BE2C (cell line): ENCODE results near the gene ANKRD35.
A peak's percentile ranks its signal among the peaks of the same experiment; 100 is the strongest.

Source experiments
- DNase-seq: peaks from one replicate; pipeline ENCODE4 v3.0.0-alpha.2; 2020
- H3K27me3 ChIP-seq: fragments of 250-450 bp; sonication (Bioruptor Pico); 2 replicates; pipeline ENCODE4 v1.5.1; 2020; ENCODE audit warnings: mild to moderate bottlenecking
- H3K36me3 ChIP-seq: fragments of 250-450 bp; sonication (Bioruptor Pico); 2 replicates; pipeline ENCODE4 v1.5.1; 2020; ENCODE audit warnings: mild to moderate bottlenecking
- H3K4me1 ChIP-seq: fragments of 250-450 bp; sonication (Bioruptor Pico); 2 replicates; pipeline ENCODE4 v1.5.1; 2020
- H3K4me3 ChIP-seq: 2 replicates; pipeline ENCODE4 v1.5.1; 2011; ENCODE audit warnings: low read depth, low read length
- H3K9me3 ChIP-seq: fragments of 250-450 bp; sonication (Bioruptor Pico); 2 replicates; pipeline ENCODE4 v1.5.1; 2020
- TF ChIP-seq, protein P1 (sequence below): IDR thresholded peaks from 2 replicates; pipeline ENCODE4 v1.5.1; 2012; ENCODE audit warnings: mild to moderate bottlenecking, low read depth, low read length

Gene ANKRD35

DNA sequence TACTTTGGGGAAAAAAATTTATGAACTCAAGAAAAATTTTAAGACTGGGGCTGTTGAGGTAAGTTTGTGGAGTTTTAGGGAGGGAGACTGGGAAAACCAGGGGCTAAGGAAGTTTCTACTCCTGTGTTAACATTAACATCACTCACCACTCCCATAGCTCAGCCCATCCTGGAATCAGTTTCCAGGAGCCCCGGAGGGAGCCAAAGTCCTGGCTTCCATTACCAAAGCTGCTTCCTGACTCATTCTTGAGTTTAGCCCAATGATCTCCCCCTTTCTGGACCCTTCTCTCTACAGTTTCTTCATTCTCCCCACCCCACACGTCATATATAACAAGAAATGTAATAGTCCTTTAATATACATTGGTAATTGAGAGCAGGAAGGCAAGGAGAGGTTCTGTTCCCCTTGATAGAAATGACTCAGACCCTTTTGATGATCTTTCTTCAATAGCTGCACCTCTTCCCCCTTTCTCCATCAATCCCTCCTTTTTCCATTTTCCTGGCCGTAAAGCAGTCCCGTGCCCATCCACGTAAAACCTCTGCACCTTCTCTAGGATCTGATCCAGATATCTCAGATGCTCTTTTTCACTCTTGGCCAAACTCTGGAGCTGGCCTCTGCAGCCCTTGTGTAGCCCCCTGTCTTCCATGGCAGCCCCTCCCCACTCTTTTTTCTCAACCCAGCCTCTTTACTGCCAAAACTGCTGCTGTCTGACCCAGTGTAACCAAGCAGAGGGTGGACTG is 22.2 kb downstream of the ANKRD35 start:
- Histone ChIP-seq H3K27me3 (peaks cover 21% of the 10 kb centered on the region), H3K9me3 (no peaks in the 10 kb centered on the region), H3K36me3 (no peaks in the 10 kb centered on the region), H3K4me1 (no peaks in the 10 kb centered on the region), H3K4me3 (no peak overlapping the region)
- no peak for DNase-seq
- TF ChIP-seq, protein P1, sequence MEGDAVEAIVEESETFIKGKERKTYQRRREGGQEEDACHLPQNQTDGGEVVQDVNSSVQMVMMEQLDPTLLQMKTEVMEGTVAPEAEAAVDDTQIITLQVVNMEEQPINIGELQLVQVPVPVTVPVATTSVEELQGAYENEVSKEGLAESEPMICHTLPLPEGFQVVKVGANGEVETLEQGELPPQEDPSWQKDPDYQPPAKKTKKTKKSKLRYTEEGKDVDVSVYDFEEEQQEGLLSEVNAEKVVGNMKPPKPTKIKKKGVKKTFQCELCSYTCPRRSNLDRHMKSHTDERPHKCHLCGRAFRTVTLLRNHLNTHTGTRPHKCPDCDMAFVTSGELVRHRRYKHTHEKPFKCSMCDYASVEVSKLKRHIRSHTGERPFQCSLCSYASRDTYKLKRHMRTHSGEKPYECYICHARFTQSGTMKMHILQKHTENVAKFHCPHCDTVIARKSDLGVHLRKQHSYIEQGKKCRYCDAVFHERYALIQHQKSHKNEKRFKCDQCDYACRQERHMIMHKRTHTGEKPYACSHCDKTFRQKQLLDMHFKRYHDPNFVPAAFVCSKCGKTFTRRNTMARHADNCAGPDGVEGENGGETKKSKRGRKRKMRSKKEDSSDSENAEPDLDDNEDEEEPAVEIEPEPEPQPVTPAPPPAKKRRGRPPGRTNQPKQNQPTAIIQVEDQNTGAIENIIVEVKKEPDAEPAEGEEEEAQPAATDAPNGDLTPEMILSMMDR: no peak

DNA sequence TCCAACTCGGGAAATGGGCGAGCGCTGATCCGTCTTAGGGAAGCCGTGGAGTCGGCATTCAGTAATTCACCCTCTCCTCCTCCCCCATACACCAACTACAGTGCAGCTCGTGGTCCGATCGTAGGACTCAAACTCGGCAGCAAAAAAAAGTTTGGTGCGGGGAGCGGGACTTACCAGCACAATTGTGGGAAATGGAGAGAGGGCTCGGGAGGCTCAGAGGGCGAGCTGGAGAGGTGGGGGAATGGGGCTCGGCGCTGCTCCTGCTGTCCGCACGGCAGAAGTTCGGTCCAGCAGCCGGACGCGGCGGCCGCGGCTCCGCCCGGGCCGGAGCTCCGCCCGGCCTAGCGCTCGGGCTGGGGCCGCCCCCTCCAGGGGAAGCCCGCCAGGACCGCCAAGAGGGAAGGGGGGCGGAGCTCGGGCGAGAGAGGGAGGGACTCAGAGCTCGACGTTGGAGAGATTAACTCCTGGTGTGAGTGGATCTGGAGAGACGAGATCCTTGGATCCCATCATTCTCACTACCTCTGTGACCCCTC is 26.1 kb downstream of the ANKRD35 start:
- peak; percentile 94 for DNase-seq
- H3K36me3 ChIP-seq: no peaks in the 10 kb centered on the region; the same call in 1 of the 2 replicates
- TF ChIP-seq, protein P1: no peak
- H3K4me3 ChIP-seq: peak overlapping the region; percentile 99
- no peaks in the 10 kb centered on the region for H3K4me1 ChIP-seq
- no peaks in the 10 kb centered on the region for H3K27me3 ChIP-seq
- no peaks in the 10 kb centered on the region for H3K9me3 ChIP-seq

DNA sequence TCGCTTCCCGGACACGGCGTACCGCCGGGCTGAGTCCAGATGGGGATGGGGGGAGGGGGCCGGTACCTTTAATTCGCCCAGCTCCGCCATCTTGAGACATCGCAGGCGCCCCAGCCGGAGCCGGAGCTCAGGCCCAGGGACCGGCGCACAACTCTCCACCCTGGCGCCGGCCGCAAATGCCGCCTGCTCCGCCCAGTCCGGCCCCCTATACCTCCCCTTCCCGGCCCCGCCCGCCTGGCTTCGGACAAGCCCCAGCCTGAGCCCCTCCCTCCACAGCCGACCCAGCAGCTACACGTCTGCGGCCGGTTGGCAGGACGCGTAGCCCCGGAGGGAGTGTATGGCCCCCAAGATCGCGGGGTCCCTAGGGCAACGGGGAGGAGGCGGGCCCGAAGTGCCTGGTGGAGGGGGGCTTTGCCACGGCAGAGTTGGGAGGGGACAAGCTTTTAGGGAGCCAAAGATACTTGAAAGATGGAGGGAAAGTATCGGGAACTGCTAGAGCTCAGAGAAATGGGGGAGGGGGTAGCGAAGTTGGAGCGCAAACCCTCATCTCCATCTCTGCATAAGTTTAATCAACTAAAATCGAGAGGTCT is 26.7 kb downstream of the ANKRD35 start, which contains the start of gene PIAS3:
TSS of gene PIAS3 (minus strand) at position 181 of the 590 bp plus-strand sequence. CDS start at position 90, 91 bp downstream.
- no peaks in the 10 kb centered on the region; the same call in 1 of the 2 replicates for H3K36me3 ChIP-seq
- no peaks in the 10 kb centered on the region for H3K9me3 ChIP-seq
- peak within 1 kb of the TSS; percentile 99 for H3K4me3 ChIP-seq
- TF ChIP-seq, protein P1: no peak
- DNase-seq: peak; percentile 98
- H3K4me1 ChIP-seq: no peaks in the 10 kb centered on the region
- no peaks in the 10 kb centered on the region for H3K27me3 ChIP-seq

DNA sequence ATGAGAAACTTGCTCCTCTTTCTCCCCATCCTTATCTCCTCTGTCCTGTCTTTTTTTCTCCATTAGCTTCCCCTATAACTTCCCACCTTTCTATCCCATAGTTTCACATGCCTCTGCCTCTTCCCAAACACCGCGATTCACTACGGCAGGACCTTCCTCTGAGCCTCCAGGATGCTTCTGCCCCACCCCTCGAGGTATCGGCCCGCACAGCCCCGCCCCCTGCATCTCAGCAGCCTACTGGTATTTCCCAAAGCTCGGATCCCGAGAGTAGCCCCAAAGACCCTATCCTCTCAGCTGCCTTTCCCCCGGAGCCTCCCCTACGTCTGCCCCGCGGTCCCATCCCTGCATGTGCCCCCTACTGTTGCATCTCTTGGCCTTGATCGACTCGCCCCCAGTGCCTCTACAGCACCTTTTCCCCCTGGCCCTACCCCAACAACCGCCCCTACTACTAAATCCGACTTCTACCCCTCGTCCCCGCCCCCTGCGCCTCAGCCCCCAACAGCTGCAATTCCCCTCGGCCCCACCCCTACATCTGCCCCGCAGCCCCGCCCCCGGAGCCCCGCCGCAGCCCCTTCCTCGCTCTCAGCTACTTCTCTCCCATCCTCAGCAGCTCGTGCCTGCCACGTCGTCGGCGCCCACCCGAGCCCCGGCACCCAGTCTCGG is 27.3 kb downstream of the ANKRD35 start:
- peak overlapping the region; percentile 99 for H3K4me3 ChIP-seq
- no peaks in the 10 kb centered on the region for H3K9me3 ChIP-seq
- peaks cover 4% of the 10 kb centered on the region for H3K36me3 ChIP-seq
- H3K4me1 ChIP-seq: no peaks in the 10 kb centered on the region
- no peaks in the 10 kb centered on the region for H3K27me3 ChIP-seq
- DNase-seq: peak; percentile 81
- TF ChIP-seq, protein P1: peak; percentile 2; the same call in 1 of the 2 replicates

DNA sequence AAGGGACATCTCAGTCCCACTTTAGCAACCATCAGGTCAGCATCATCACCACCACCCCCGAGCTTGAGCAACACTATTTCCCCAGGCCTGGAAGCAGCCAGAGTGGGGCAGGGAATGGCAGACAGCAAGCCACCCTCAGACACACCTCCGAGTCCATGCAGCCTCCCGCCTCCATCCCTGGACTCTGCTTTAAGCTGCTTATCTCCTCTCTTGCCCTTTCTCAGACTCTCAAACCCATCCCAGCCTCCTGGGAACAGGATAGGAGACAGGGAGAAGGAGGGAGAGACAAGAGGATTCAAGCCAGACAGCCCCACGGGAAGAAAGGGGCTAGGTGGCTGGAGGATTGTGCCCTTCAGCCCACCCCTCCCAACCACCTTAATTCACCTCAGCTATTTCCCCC is 28.5 kb downstream of the ANKRD35 start:
- Histone ChIP-seq H3K4me1 (no peaks in the 10 kb centered on the region), H3K9me3 (no peaks in the 10 kb centered on the region), H3K36me3 (peaks cover 8% of the 10 kb centered on the region), H3K4me3 (no peak overlapping the region), H3K27me3 (no peaks in the 10 kb centered on the region)
- TF ChIP-seq, protein P1: no peak
- DNase-seq: no peak
